WI38 (cell line): Measurements from ENCODE around the gene ZNF837.

Experiments used
- H3K4me3 ChIP-seq: 2 replicates; pipeline ENCODE4 v1.5.1; 2011; ENCODE audit warnings: low read depth, mild to moderate bottlenecking, control low read depth, low read length
- CTCF ChIP-seq: IDR thresholded peaks from 2 replicates; pipeline ENCODE4 v1.5.1; 2012; ENCODE audit warnings: low read depth, mild to moderate bottlenecking, control low read depth, low read length

ZNF837 gene

GRCh38 chr19:58328999-58329398, 51.8 kb downstream of the ZNF837 start:
- TF ChIP-seq CTCF = no peak
- H3K4me3 ChIP-seq = no peak overlapping the region

GRCh38 chr19:58326914-58327726, 53.7 kb downstream of the ZNF837 start, which contains the start of gene ZSCAN22:
Gene ZSCAN22 (plus strand): TSS chr19:58326994. CDS start chr19:58334803, 7,809 bp downstream.
- H3K4me3 ChIP-seq = peak within 1 kb of the TSS; percentile 90
- no peak for TF ChIP-seq CTCF

- H3K4me3 ChIP-seq = peak overlapping the region; percentile 90
- TF ChIP-seq CTCF = no peak
These were observed 54.3 kb downstream of the ZNF837 start for GRCh38 chr19:58326501-58326913.

GRCh38 chr19:58325311-58326022, 55.4 kb downstream of the ZNF837 start:
- H3K4me3 ChIP-seq = peak overlapping the region; percentile 90

DNA sequence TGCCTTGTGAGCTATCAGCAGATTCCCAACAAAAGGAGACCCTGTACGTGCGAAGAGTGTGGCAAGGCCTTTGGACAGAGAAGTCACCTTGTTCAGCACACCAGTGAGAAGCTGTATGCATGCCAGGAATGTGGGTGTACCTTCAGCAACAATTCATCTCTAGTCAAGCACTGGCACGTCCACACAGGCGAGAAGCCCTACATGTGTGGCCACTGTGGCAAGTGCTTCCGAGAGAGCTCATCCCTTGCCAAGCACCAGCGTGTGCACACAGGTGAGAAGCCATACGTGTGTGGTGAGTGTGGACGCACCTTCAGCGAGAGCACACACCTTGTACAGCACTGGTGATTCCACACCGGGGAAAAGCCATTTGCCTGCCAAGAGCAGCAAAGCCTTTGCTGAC, 61.6 kb downstream of the ZNF837 start:
- TF ChIP-seq CTCF = no peak

More at GRCh38 chr19:58325311-58326022, 55.4 kb downstream of the ZNF837 start:
- no peak for TF ChIP-seq CTCF

GRCh38 chr19:58318297-58318696, 62.5 kb downstream of the ZNF837 start:
- no peak overlapping the region for H3K4me3 ChIP-seq
- TF ChIP-seq CTCF = no peak

More for the DNA sequence above, 61.6 kb downstream of the ZNF837 start:
- no peak overlapping the region for H3K4me3 ChIP-seq
